ENCODE results near the gene SLC11A2. TPM values are rescaled to one million over a fixed set of nuclear protein-coding genes. Genes with fewer than 3 reads are reported as not detected.
"Not testable (repeated sequence)": the region's sequence is repeated elsewhere in the genome, so short reads cannot be mapped to it uniquely, and the experiment has no call there.

Gene SLC11A2
- total RNA-seq, 2 donors from 2014 or later, result 34.4 to 38.4 TPM

DNA sequence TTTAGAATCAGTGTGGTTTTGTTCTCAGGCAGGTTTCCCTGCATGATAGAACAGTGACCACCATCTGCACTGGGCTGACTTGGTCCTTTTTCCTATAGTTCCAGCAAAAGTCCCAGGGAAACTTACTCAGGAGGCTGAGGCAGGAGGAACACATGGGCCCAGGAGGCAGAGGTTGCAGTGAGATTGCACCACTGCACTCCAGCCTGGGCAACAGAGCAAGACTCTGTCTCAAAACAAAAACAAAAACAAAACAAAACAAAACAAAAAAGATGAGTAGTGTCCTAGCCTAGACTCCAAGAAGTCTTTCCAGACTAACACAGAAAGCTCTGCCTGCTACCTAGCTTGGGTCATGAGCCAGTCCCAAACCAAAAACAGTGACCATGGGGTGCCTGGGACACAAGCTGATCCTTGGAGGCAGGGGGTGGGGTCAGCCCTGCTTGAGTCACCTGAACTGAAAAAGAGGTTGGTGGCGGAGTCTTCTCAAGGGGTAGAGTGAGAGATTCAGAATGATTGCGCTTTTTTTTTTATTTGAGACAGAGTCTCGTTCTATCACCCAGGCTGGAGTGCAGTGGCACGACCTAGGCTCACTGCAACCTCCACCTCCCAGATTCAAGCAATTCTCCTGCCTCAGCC, 7.4 kb upstream of the SLC11A2 start:
- H3K36me3 Mint-ChIP-seq, result no peaks in the 10 kb centered on the region
- peak overlapping the region in 1 of 2 donors; percentile 79 for H3K27ac Mint-ChIP-seq
- H3K9me3 Mint-ChIP-seq, result no peaks in the 10 kb centered on the region
- ATAC-seq (peak in 1 of 2 donors; percentile 44), DNase-seq (ENCODE audit: low spot score in 2 of 2) (no peak)

DNA sequence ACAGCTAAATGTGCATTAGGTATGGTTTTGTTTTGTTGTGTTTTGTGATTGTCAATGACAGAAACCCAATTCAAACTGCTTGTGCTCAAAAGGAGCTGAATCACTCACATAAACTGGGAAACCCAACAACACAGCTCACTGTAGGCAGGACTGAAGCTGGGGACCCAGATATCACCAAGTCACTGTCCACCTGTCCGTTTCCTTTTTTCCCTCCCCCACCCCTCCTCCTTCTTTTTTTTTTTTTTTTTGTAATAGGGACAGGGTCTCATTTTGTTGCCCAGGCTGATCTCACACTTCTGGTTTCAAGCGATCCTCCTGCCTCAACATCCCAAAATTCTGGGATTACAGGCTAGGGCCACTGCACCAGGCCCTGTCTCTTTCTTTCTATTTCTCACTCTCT, 6.9 kb upstream of the SLC11A2 start:
- ATAC-seq, result no peak
- Mint-ChIP-seq H3K36me3 (no peaks in the 10 kb centered on the region), H3K9me3 (no peaks in the 10 kb centered on the region), H3K27ac (peak overlapping the region in 1 of 2 donors; percentile 79)
- DNase-seq (ENCODE audit: low spot score in 2 of 2), result no peak

DNA sequence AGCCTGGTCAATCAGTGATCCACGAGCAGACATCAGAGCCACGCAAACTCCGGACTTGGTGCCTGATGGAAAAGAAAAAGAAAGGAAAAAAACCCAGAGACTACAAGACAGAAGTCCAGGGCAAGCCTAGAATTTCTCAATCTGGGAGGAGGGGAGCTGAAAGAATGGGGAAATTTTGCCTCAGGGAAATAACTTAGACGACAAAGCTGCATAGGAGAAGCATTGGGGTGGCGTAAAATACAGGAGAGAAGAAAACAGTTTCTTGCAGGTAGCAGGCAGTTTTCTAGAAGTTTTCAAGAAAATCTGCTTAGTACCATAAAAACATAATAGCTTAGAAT, 2.6 kb upstream of the SLC11A2 start:
- ATAC-seq (no peak), DNase-seq (ENCODE audit: low spot score in 2 of 2) (no peak)
- no peak overlapping the region for H3K27ac Mint-ChIP-seq
- H3K9me3 Mint-ChIP-seq, result no peaks in the 10 kb centered on the region
- H3K36me3 Mint-ChIP-seq, result no peaks in the 10 kb centered on the region

DNA sequence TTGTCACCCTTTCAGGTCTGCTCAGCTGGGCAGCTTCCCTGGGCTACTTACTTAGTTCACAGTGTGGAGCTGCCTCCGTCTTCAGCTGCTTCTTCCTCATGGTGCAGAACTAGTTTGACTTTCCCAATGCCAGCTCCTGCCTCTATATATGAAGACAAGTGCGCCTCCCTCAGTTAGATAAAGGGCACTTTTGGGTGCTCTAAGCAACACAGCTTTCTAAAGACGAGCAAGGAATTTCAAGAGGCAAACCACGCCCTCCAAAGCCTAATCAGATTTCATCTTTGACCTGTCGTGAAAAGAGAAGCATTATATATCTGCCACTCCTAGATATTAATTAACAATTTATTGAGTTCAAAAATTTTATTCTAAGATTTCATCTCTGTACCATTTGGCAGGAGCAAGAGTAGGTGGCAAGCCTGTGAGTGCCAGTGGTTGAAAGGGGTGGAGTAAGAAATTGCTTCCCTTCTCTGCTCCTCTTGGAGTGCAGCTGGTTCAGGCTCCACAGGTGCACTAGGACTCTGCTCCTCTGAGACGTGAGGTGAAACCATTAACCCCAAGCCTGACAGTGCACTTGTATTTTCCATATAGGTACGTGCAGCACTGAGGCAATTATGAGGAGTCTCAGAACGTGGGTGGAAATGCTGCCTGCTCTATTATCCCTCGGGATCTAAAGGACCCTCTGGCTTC, 2.1 kb upstream of the SLC11A2 start:
- DNase-seq (ENCODE audit: low spot score in 2 of 2) (no peak), ATAC-seq (no peak)
- H3K27ac Mint-ChIP-seq, result no peak overlapping the region

DNA sequence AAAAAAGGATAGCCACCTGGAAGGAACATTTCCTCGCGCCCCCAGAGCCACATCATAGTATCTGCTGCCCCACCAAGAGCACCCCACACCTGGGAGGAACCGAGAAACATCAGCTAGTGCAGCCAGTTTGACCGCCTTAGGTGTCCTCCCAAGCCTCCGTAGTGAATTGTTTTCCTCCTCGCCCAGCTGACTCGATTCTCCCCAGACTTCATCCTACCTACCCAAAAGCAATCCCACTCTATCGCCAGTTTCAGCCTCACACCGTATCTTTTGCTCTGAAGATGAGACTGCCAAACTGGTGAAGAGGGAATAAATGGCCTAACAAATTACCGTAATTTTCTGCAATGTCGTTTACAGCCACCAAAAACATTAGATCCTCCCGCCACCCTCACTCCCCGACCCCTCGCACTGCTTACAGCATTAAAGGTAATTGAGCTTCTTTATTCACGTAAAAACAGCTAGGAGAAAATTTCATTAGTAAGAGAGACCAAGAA, 1.2 kb upstream of the SLC11A2 start:
- H3K36me3 Mint-ChIP-seq, result no peaks in the 10 kb centered on the region
- DNase-seq (ENCODE audit: low spot score in 2 of 2) (no peak), ATAC-seq (no peak)
- no peaks in the 10 kb centered on the region for H3K9me3 Mint-ChIP-seq
- peak overlapping the region; percentile 63 to 96 for H3K27ac Mint-ChIP-seq

More for the DNA sequence above, 2.1 kb upstream of the SLC11A2 start:
- H3K9me3 Mint-ChIP-seq, result no peaks in the 10 kb centered on the region
- H3K36me3 Mint-ChIP-seq, result no peaks in the 10 kb centered on the region

DNA sequence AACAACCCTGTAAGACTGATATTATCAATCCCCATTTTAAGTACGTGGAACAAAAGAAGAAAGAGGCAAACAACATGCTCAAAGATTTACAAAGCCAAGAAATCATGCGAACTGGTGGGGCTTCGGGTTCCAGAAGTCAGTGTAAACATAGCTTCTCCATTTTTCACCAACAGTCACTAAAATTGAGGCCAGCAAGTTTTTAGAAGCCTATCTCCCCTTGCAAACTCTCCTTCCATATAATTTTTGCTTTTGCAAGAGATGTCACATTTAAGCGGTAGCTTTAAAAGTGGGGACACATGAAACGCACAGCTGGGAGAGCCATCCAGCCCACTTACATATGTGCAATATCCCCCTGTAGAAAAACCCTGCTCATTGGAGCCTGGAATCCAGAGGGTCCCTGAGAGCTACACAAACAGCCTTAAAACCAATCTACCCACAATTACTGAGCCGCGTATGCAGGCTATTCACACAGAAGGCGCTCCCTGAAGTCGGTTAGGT, 797 bp downstream of the SLC11A2 start:
- Mint-ChIP-seq H3K27ac (peak overlapping the region; percentile 96 to 99), H3K9me3 (no peaks in the 10 kb centered on the region), H3K36me3 (no peaks in the 10 kb centered on the region)
- DNase-seq (ENCODE audit: low spot score in 2 of 2) (no peak), ATAC-seq (no peak)

DNA sequence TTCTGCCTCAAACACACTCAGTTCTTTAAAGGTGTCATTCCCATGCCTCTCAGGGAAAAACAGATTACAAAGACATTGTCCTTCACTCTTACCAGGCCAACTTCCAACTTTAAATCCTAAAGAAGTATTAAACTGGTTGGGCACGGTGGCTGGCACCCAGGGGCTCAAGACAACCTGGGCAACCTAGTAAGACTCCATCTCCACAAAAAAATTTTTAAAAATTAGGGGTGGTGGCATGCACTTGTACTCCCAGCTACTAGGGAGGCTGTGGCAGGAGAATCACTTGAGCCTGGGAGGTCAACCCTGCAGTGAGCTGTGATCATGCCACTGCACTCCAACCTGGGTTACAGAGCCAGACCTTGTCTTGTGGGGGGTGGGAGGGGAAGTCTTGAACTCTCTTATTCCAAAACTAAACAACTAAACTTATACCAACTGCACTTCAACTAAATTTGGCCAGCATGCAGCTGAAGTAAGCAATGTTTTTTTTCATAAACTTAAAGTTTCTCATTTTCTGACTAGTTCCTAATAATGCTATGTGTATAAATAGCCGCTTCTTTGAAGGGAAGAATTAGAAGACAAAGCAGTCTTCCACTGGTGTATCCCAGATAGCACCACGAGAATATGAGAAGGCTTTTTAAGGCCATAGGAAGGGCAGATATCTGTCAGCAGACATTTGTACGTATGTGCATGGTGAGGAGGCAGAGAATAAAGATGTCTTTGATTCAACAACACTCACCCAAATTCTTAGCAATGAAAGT, 2.4 kb downstream of the SLC11A2 start:
- Mint-ChIP-seq H3K36me3 (no peaks in the 10 kb centered on the region), H3K27ac (peak overlapping the region; percentile 96 to 99), H3K9me3 (no peaks in the 10 kb centered on the region)
- no peak for ATAC-seq
- no peak for DNase-seq (ENCODE audit: low spot score in 2 of 2)

DNA sequence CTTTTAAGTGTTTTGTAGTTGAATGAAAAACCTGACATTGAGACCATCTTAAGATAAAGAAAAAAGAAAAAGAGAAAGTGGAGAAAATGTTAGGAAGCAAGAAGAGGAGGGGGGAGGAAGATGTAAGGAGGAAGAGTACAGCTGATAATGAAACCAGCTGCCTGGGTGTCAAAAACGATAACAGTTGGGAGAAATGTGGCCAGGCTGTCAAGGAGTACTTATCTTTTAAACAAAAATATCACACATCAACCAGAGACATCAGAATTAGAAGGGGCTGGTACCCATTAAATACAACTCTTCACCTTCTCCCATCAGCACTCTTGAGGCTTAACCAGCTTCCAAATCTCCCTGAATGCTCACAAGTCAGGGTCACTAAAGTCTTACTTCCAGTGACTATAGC, 4.5 kb downstream of the SLC11A2 start:
- ATAC-seq (no peak), DNase-seq (ENCODE audit: low spot score in 2 of 2) (no peak)
- no peaks in the 10 kb centered on the region for H3K36me3 Mint-ChIP-seq
- no peaks in the 10 kb centered on the region for H3K9me3 Mint-ChIP-seq
- peak overlapping the region; percentile 23 to 79 for H3K27ac Mint-ChIP-seq

DNA sequence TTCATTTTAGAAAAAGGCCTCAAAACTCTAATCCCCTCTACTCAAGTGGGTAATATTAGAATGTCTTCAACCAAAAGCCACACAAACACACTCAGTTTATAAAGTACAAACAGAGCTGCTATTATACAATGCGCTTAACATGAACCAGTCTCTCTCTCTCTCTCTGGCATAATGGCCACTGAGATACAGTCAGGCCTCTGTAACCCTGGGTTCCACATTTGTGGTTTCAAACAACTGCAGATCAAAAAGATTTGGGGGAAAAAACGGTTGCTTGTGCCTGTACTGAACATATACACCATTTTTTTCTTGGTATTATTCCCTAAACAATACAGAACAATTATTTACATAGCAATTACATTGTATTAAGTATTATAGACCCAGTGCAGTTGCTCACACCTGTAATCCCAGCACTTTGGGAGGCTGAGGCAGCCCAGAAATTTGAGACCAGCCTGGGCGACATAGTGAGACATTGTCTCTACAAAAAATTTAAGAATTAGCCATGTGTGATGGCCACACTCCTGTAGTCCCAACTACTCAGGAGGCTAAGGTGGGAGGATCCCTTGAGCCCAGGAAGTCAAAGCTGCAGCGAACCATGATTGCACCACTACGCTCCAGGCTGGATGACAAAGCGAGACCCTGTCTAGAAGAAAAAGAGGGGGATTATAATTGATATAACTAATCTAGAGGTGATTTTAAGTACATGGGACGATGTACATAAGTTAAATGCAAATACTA, 5.6 kb downstream of the SLC11A2 start:
- ATAC-seq (no peak), DNase-seq (ENCODE audit: low spot score in 2 of 2) (no peak)
- no peaks in the 10 kb centered on the region for H3K36me3 Mint-ChIP-seq
- no peak overlapping the region for H3K27ac Mint-ChIP-seq
- H3K9me3 Mint-ChIP-seq, result no peaks in the 10 kb centered on the region

DNA sequence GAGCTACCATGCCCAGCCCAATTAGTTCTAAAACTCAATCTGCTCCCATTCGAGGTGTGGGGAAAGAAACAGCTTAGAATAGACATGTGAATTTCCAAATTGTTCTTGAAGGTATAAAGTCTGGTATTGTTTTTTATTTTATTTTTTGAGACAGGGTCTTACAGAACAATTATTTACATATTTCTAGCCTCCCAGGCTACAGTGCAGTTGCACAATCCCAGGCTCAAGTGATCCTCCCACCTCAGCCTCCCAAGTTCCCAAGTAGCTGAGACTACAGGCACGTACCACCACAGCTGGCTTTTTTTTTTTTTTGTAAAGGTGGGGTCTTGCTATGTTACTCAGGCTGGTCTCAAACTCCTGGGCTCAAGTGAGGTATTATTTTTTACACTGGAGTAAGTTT, 6.3 kb downstream of the SLC11A2 start:
- ATAC-seq (no peak), DNase-seq (ENCODE audit: low spot score in 2 of 2) (no peak)
- Mint-ChIP-seq H3K36me3 (no peaks in the 10 kb centered on the region), H3K27ac (no peak overlapping the region), H3K9me3 (no peaks in the 10 kb centered on the region)

DNA sequence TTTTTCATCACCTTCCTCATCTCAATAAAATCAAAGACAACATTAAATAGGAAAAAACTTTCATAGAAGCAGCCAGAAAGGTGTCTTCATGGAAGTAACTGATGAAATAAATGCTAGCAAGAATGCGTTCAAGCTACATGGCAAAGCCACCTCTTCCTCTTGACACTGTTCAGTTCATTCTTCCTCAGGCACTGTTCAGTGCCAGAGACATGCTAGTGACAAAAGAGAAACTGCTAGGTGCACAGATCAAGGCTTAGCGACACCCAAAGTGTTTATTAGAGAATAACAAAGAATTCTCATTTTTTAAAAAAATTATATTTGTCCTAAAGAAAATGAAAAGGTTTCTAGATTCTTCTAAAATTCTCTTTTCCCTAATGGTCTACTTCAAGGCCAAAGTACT, 7.2 kb downstream of the SLC11A2 start:
- no peak overlapping the region for H3K27ac Mint-ChIP-seq
- no peak for ATAC-seq
- H3K36me3 Mint-ChIP-seq, result no peaks in the 10 kb centered on the region
- H3K9me3 Mint-ChIP-seq, result no peaks in the 10 kb centered on the region
- no peak for DNase-seq (ENCODE audit: low spot score in 2 of 2)

DNA sequence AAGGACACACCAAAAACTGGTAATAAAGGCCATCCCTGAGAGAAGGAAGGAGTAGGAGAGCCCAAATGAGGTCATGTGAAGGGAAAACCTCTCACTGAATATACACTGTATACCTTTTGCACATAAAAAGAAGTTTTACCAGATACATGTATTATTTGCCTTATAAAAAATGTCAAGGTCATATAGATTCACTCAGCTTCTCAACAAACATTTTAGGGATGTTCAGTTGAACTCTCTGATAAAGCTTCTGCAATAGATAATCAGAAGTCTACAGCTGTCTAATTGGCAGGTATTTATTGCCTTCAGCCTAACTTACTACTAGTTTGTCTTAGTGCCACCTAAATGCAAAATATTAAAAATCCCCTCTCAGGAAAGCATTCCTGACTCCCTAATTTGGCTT, 8.7 kb downstream of the SLC11A2 start:
- DNase-seq (ENCODE audit: low spot score in 2 of 2) (no peak), ATAC-seq (no peak)
- H3K36me3 Mint-ChIP-seq, result no peaks in the 10 kb centered on the region
- H3K9me3 Mint-ChIP-seq, result no peaks in the 10 kb centered on the region
- H3K27ac Mint-ChIP-seq, result no peak overlapping the region

DNA sequence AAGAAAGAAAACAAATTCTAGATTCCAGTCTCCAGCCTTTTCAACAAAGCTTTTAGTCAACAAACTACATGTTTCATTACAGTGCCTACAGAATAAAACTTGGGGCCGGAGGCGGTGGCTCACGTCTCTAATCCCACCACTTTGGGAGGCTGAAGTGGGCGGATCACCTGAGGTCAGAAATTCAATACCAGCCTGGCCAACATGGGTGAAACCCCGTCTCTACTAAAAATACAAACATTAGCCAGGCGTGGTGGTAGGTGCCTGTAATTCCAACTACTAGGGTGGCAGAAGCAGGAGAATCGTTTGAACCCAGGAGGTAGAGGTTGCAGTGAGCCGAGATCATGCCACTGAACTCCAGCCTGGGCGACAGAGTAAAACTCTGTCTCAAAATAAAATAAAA, 11.7 kb downstream of the SLC11A2 start:
- not testable (repeated sequence) for H3K9me3 Mint-ChIP-seq; DNase-seq (ENCODE audit: low spot score in 2 of 2); H3K27ac Mint-ChIP-seq; ATAC-seq; H3K36me3 Mint-ChIP-seq

DNA sequence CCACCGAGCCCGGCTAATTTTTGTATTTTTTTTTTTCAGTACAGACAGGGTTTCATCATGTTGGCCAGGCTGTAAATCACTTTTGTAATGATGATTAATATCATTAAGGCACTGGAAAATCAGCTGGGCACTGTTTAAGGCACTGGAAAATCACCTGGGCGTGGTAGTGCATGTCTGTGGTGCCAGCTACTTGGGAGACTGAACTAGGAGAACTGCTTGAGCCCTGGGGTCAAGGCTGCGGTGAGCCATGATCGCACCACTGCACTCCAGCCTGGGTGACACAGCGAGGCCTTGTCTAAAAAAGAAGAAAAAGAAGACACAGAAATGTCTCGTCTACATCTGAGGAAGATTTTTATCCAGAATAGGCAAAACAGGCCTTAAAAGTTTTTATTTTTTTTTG, 12.7 kb downstream of the SLC11A2 start:
- no peaks in the 10 kb centered on the region for H3K9me3 Mint-ChIP-seq
- ATAC-seq (no peak), DNase-seq (ENCODE audit: low spot score in 2 of 2) (no peak)
- no peak overlapping the region for H3K27ac Mint-ChIP-seq
- H3K36me3 Mint-ChIP-seq, result peaks cover 6 to 7% of the 10 kb centered on the region in 2 donors

DNA sequence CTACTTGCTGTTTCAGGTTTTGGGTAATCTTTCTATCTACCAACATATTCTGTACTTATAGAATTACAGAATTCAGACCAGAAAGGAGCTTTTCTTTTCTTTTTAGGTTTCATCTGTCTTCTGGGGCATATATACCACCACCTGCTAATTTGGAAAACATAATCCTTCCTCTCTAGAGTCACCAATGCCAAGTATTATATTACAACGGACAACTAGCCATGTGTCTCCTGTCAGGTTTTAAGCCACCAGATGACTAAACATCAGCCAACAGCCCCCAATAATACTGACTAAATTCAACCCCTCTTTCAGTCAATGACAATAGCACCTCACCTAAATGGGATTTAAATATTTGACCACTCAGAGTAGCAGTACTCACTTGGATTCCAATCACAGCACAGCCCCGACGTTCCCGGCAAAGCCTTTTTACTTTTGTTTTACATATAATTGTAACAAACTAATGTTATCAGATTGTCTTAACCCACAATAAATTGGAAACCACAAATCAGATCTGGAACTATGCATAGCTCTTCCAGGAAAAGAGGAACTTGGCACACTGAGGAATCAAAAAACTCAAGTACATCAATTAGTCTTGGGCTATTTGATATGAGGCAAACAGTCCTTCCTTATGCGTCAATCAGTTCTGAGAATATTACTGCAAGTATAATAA, 13.5 kb downstream of the SLC11A2 start:
- ATAC-seq (no peak), DNase-seq (ENCODE audit: low spot score in 2 of 2) (no peak)
- Mint-ChIP-seq H3K27ac (no peak overlapping the region), H3K36me3 (peaks cover 6 to 13% of the 10 kb centered on the region in 2 donors), H3K9me3 (no peaks in the 10 kb centered on the region)

DNA sequence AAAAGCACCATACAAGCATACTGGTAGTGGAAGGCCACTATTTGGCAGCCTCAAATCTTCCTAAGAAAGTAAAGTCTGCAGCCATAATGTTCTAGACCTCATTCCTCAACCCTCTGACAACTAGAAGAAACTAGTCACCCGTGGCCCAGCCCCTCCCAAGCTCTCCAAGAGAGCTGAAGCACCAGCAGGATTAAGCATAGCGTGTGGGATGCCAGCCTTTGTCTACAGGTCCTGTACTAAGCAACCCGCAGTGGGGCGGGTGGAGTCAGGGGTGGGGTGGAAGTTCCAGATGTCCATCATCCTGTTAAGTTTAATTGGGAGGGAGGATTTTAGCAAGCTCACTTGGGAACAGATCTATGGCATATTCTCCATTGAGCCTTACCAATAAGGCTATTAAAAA, 14.2 kb downstream of the SLC11A2 start:
- Mint-ChIP-seq H3K36me3 (peaks cover 6 to 18% of the 10 kb centered on the region in 2 donors), H3K27ac (peak overlapping the region in 1 of 2 donors; percentile 35), H3K9me3 (no peaks in the 10 kb centered on the region)
- ATAC-seq (no peak), DNase-seq (ENCODE audit: low spot score in 2 of 2) (no peak)

All from activated naive CD4-positive, alpha-beta T cell treated with anti-CD3 and anti-CD28 coated beads, Interleukin-2, amount 50 U/mL, for 72 hours (primary cell).